ENCODE data around the gene HAUS6. TPM values are rescaled to one million over a fixed set of nuclear protein-coding genes. Genes with fewer than 3 reads are reported as not detected.
"Not testable (repeated sequence)": the region's sequence is repeated elsewhere in the genome, so short reads cannot be mapped to it uniquely, and the experiment has no call there.

The HAUS6 gene
- 32.2 and 34.3 TPM in 2 replicates for total RNA-seq

- Mint-ChIP-seq H3K27ac (peak within 1 kb of the TSS; percentile 93), H3K36me3 (ENCODE audit: low read depth) (peaks cover 17% of the 10 kb centered on the region), H3K9me3 (no peaks in the 10 kb centered on the region), H3K27me3 (no peaks in the 10 kb centered on the region), H3K4me3 (peak within 1 kb of the TSS; percentile 87), H3K4me1 (peaks cover 19% of the 10 kb centered on the region)
- intact Hi-C loops (cut with micrococcal nuclease), result loop anchor here (1.0 to 2.0 kb wide), 8 partner anchors 25 to 354 kb away; partner anchors contain the start of genes DENND4C, PLIN2, RPS6 and RRAGA
- DNase-seq, result peak; percentile 98
Observed at GRCh38 chr9:19102631-19103345, at the start of gene HAUS6. TSS of gene HAUS6 (minus strand) at chr9:19102904. CDS start at chr9:19102651, 253 bp downstream.

GRCh38 chr9:19152160-19152498, 49.4 kb upstream of the HAUS6 start:
- H3K27ac Mint-ChIP-seq; H3K4me3 Mint-ChIP-seq; H3K27me3 Mint-ChIP-seq; H3K36me3 Mint-ChIP-seq (ENCODE audit: low read depth); DNase-seq; H3K9me3 Mint-ChIP-seq; intact Hi-C loops (cut with micrococcal nuclease): not testable (repeated sequence)
- peaks cover 22% of the 10 kb centered on the region for H3K4me1 Mint-ChIP-seq

DNA sequence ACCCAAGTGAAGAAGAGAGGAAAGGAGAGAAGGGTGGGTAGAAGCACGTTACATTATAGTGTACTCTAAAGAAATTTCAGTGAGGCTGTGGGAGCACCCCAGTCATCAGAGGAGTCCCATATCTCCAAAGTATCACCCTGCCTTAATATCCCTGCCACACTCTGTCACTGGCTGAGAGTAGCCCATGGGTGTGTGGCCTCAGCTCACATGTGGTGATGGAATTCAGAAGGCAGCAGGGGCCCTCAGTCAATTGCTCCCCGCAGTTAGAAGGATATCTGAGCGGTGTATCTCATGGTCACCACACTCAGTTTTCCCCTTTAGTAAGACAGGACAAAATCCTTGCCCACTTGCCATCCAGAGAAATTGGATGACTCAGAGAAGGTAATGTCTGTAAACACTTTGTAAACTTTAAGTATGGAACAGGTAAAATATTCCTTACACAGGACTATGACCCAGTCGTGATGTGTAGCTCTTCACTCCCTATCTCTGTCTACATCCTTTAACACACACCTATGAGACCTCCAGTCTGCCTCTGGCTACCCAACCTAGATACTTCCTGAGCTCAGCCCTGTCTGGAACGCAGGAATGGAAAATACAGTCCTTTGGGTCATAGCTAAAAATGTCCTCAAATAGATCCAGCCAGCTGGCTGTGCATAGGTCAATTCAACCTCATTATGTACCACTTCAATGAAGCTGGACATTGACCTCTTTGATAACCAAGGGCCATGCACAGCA, 48.9 kb upstream of the HAUS6 start:
- H3K27me3 Mint-ChIP-seq, result no peaks in the 10 kb centered on the region

GRCh38 chr9:19149230-19149629, 46.5 kb upstream of the HAUS6 start:
- intact Hi-C loops (cut with micrococcal nuclease), result no loop called here
- Mint-ChIP-seq H3K27me3 (no peaks in the 10 kb centered on the region), H3K4me1 (peaks cover 10% of the 10 kb centered on the region), H3K36me3 (ENCODE audit: low read depth) (no peaks in the 10 kb centered on the region), H3K27ac (no peak overlapping the region), H3K4me3 (no peak overlapping the region), H3K9me3 (no peaks in the 10 kb centered on the region)
- DNase-seq, result no peak

More for the DNA sequence above, 48.9 kb upstream of the HAUS6 start:
- Mint-ChIP-seq H3K4me3 (no peak overlapping the region), H3K27ac (no peak overlapping the region), H3K36me3 (ENCODE audit: low read depth) (no peaks in the 10 kb centered on the region), H3K4me1 (peaks cover 20% of the 10 kb centered on the region), H3K9me3 (no peaks in the 10 kb centered on the region)
- no peak for DNase-seq
- intact Hi-C loops (cut with micrococcal nuclease), result no loop called here

GRCh38 chr9:19148187-19148586, 45.5 kb upstream of the HAUS6 start:
- intact Hi-C loops (cut with micrococcal nuclease), result no loop called here
- H3K27me3 Mint-ChIP-seq, result no peaks in the 10 kb centered on the region
- no peak overlapping the region for H3K27ac Mint-ChIP-seq
- H3K4me1 Mint-ChIP-seq, result no peaks in the 10 kb centered on the region
- no peaks in the 10 kb centered on the region for H3K36me3 Mint-ChIP-seq (ENCODE audit: low read depth)
- DNase-seq, result no peak
- H3K4me3 Mint-ChIP-seq, result no peak overlapping the region
- H3K9me3 Mint-ChIP-seq, result no peaks in the 10 kb centered on the region

GRCh38 chr9:19146441-19147024, 43.8 kb upstream of the HAUS6 start:
- H3K4me1 Mint-ChIP-seq, result no peaks in the 10 kb centered on the region
- DNase-seq, result no peak
- intact Hi-C loops (cut with micrococcal nuclease), result no loop called here
- no peaks in the 10 kb centered on the region for H3K9me3 Mint-ChIP-seq
- H3K4me3 Mint-ChIP-seq, result no peak overlapping the region
- H3K27me3 Mint-ChIP-seq, result no peaks in the 10 kb centered on the region
- no peak overlapping the region for H3K27ac Mint-ChIP-seq
- H3K36me3 Mint-ChIP-seq (ENCODE audit: low read depth), result no peaks in the 10 kb centered on the region

GRCh38 chr9:19145881-19146280, 43.2 kb upstream of the HAUS6 start:
- no peak overlapping the region for H3K4me3 Mint-ChIP-seq
- DNase-seq, result no peak
- H3K4me1 Mint-ChIP-seq, result no peaks in the 10 kb centered on the region
- intact Hi-C loops (cut with micrococcal nuclease), result no loop called here
- H3K27me3 Mint-ChIP-seq, result no peaks in the 10 kb centered on the region
- H3K27ac Mint-ChIP-seq, result no peak overlapping the region
- H3K36me3 Mint-ChIP-seq (ENCODE audit: low read depth), result no peaks in the 10 kb centered on the region
- H3K9me3 Mint-ChIP-seq, result no peaks in the 10 kb centered on the region

GRCh38 chr9:19140259-19140658, 37.6 kb upstream of the HAUS6 start:
- H3K36me3 Mint-ChIP-seq (ENCODE audit: low read depth), result no peaks in the 10 kb centered on the region
- DNase-seq, result no peak
- no peak overlapping the region for H3K27ac Mint-ChIP-seq
- H3K27me3 Mint-ChIP-seq, result no peaks in the 10 kb centered on the region
- no peak overlapping the region for H3K4me3 Mint-ChIP-seq
- peaks cover 7% of the 10 kb centered on the region for H3K4me1 Mint-ChIP-seq
- no peaks in the 10 kb centered on the region for H3K9me3 Mint-ChIP-seq
- intact Hi-C loops (cut with micrococcal nuclease), result no loop called here

GRCh38 chr9:19138084-19138483, 35.4 kb upstream of the HAUS6 start:
- DNase-seq, result no peak
- Mint-ChIP-seq H3K36me3 (ENCODE audit: low read depth) (no peaks in the 10 kb centered on the region), H3K27me3 (no peaks in the 10 kb centered on the region), H3K9me3 (no peaks in the 10 kb centered on the region), H3K4me1 (peaks cover 13% of the 10 kb centered on the region), H3K4me3 (no peak overlapping the region), H3K27ac (no peak overlapping the region)
- intact Hi-C loops (cut with micrococcal nuclease), result no loop called here

DNA sequence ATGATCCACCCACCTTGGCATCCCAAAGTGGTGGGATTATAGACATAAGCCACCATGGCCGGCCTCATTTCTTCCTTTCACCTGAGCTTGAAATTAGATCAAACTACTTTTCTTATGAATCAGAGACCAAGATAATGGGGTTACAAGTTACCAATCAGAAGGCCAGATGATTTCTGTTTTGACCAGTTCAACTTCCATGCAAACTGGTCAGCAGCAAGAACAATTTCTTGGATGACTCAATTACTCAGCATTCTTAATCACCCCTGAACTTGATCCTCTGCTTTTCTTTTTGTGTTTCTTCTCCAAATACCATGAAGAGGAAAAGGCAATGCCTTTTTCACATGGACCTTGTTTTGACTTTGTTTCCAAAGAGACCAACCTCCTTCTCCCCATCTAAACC, 34.6 kb upstream of the HAUS6 start:
- DNase-seq, result no peak
- Mint-ChIP-seq H3K4me1 (peaks cover 13% of the 10 kb centered on the region), H3K27me3 (no peaks in the 10 kb centered on the region), H3K9me3 (no peaks in the 10 kb centered on the region), H3K36me3 (ENCODE audit: low read depth) (no peaks in the 10 kb centered on the region), H3K4me3 (no peak overlapping the region), H3K27ac (no peak overlapping the region)
- intact Hi-C loops (cut with micrococcal nuclease), result no loop called here

- no peaks in the 10 kb centered on the region for H3K27me3 Mint-ChIP-seq
- H3K4me1 Mint-ChIP-seq, result peaks cover 13% of the 10 kb centered on the region
- H3K27ac Mint-ChIP-seq, result no peak overlapping the region
- H3K4me3 Mint-ChIP-seq, result no peak overlapping the region
- no peak for DNase-seq
- H3K9me3 Mint-ChIP-seq, result no peaks in the 10 kb centered on the region
- intact Hi-C loops (cut with micrococcal nuclease), result no loop called here
- H3K36me3 Mint-ChIP-seq (ENCODE audit: low read depth), result no peaks in the 10 kb centered on the region
Observed at GRCh38 chr9:19136129-19136528, 33.4 kb upstream of the HAUS6 start.

- DNase-seq, result no peak
- H3K4me3 Mint-ChIP-seq, result no peak overlapping the region
- no peaks in the 10 kb centered on the region for H3K27me3 Mint-ChIP-seq
Observed at GRCh38 chr9:19133549-19134345, 31.0 kb upstream of the HAUS6 start.

GRCh38 chr9:19130436-19130835, 27.7 kb upstream of the HAUS6 start:
- Mint-ChIP-seq H3K9me3 (no peaks in the 10 kb centered on the region), H3K27me3 (no peaks in the 10 kb centered on the region), H3K4me1 (peaks cover 30% of the 10 kb centered on the region), H3K27ac (no peak overlapping the region), H3K4me3 (no peak overlapping the region), H3K36me3 (ENCODE audit: low read depth) (peaks cover 10% of the 10 kb centered on the region)
- no peak for DNase-seq
- intact Hi-C loops (cut with micrococcal nuclease), result no loop called here

More at GRCh38 chr9:19133549-19134345, 31.0 kb upstream of the HAUS6 start:
- peaks cover 22% of the 10 kb centered on the region for H3K4me1 Mint-ChIP-seq
- intact Hi-C loops (cut with micrococcal nuclease), result loop anchor here (1.0 kb wide), 1 partner anchor 28 kb away; no protein-coding TSS in a partner anchor
- peak overlapping the region; percentile 31 for H3K27ac Mint-ChIP-seq
- H3K36me3 Mint-ChIP-seq (ENCODE audit: low read depth), result no peaks in the 10 kb centered on the region
- H3K9me3 Mint-ChIP-seq, result no peaks in the 10 kb centered on the region

All from activated CD4-positive, alpha-beta T cell treated with anti-CD3 and anti-CD28 coated beads, Interleukin-2, amount 10 ng/mL, durations not matched to agents 24 days and 14 days (primary cell).